GM12878 (cell line): Measurements from ENCODE around the gene RPRD2. TPM values are rescaled to one million over a fixed set of nuclear protein-coding genes. Genes with fewer than 3 reads are reported as not detected.

Source experiments
- ATAC-seq: fragments of 200-7000 bp; cut with Tn5 transposase; 3 replicates; pipeline ENCODE4 v1.9.1; 2020; ENCODE audit warnings: mild to moderate bottlenecking, moderate library complexity
- BruUV-seq: library from RNA; stranded (reverse); fragments of 400-500 nt; replicated peaks from 2 replicates; lab custom pipeline; 2021; lab: Mats Ljungman, UMichigan
- CTCF ChIA-PET: fragments of 300-600 bp; sonication (Branson Sonifier 250); formaldehyde crosslinking; extraction: SDS; loops from one replicate; lab custom pipeline; 2021; ENCODE audit warnings: inconsistent platforms; lab: Yijun Ruan, JAX
- POLR2A ChIA-PET: fragments of 350-600 bp; formaldehyde crosslinking; extraction: SDS; loops from one replicate; lab custom pipeline; 2021; ENCODE audit warnings: inconsistent platforms; lab: Charles Lee
- RAD21 ChIA-PET: fragments of 300-600 bp; sonication (Branson Sonifier 250); formaldehyde crosslinking; loops from one replicate; lab custom pipeline; 2023; ENCODE audit warnings: antibody characterized with exemption; ENCODE audit not compliant: unreplicated experiment; lab: Charles Lee
- SMC1A ChIA-PET: fragments of 300-600 bp; sonication (Branson Sonifier 250); formaldehyde crosslinking; loops from one replicate; lab custom pipeline; 2023; ENCODE audit not compliant: unreplicated experiment, uncharacterized antibody; lab: Charles Lee
- DNase-seq: peaks from one replicate; pipeline ENCODE4 v3.0.0-alpha.2; 2011; ENCODE audit warnings: low read depth, low spot score
- FAIRE-seq: peaks from 3 replicates; lab custom pipeline; 2011; peaks lifted over from hg19 to GRCh38; lab: Jason Lieb, UNC
- H2AFZ ChIP-seq: 2 replicates; pipeline ENCODE4 v1.6.0; 2011; ENCODE audit warnings: low read depth, low read length, control low read depth; ENCODE audit not compliant: control insufficient read depth
- H3K27ac ChIP-seq: 2 replicates; pipeline ENCODE4 v1.5.1; 2011; ENCODE audit warnings: control low read depth; ENCODE audit not compliant: control insufficient read depth, insufficient read depth
- H3K27me3 ChIP-seq, 2 experiments: replicated peaks in 1 of 2; 2 replicates each; pipeline versions ENCODE4 v1.6.0 to v1.6.1; 2011; ENCODE audit warnings: low read length in 1 of 2; ENCODE audit not compliant: control insufficient read depth in 2 of 2, insufficient read depth in 2 of 2
- H3K36me3 ChIP-seq, 2 experiments: 2 replicates each; pipeline ENCODE4 v1.5.1; 2011; ENCODE audit warnings: low read length in 1 of 2; ENCODE audit not compliant: control insufficient read depth in 2 of 2, insufficient read depth in 2 of 2
- H3K4me1 ChIP-seq: 2 replicates; pipeline ENCODE4 v1.6.1; 2011; ENCODE audit warnings: mild to moderate bottlenecking, low read length, moderate library complexity, mixed read lengths; ENCODE audit not compliant: control insufficient read depth, insufficient read depth
- H3K4me2 ChIP-seq: 2 replicates; pipeline ENCODE4 v1.6.0; 2011; ENCODE audit warnings: control low read depth; ENCODE audit not compliant: control insufficient read depth, insufficient read depth
- H3K4me3 ChIP-seq: fragments of 200-600 bp; sonication (generic); 2 replicates; pipeline ENCODE4 v1.5.1; 2016
- H3K79me2 ChIP-seq: 2 replicates; pipeline ENCODE4 v1.6.0; 2011; ENCODE audit warnings: low read length; ENCODE audit not compliant: control insufficient read depth, insufficient read depth
- H3K9ac ChIP-seq: 2 replicates; pipeline ENCODE4 v1.8.0; 2011; ENCODE audit warnings: low read length, control low read depth, mixed read lengths; ENCODE audit not compliant: control insufficient read depth, insufficient read depth
- H3K9me3 ChIP-seq: replicated peaks from 3 replicates; pipeline ENCODE4 v1.5.1; 2011; ENCODE audit warnings: mild to moderate bottlenecking, low read length; ENCODE audit not compliant: control insufficient read depth, insufficient read depth
- H4K20me1 ChIP-seq: 2 replicates; pipeline ENCODE4 v1.6.0; 2011; ENCODE audit not compliant: control insufficient read depth, insufficient read depth
- EP300 ChIP-seq, 2 experiments: fragments of 150-350 bp in 1 of 2; IDR thresholded peaks; 2 replicates each; pipeline ENCODE4 v1.6.1; 2011 to 2012; ENCODE audit warnings: low read depth in 2 of 2, low read length in 2 of 2, borderline replicate concordance in 1 of 2, improper control_type of control experiment in 1 of 2, inconsistent platforms in 1 of 2; ENCODE audit not compliant: control insufficient read depth in 1 of 2
- FOXM1 ChIP-seq: IDR thresholded peaks from 2 replicates; pipeline ENCODE4 v1.6.1; 2012; ENCODE audit warnings: low read depth, mild to moderate bottlenecking, inconsistent platforms, low read length, moderate library complexity
- KAT2A ChIP-seq: conservative IDR thresholded peaks from 2 replicates; pipeline ENCODE4 v1.6.1; 2011; ENCODE audit warnings: low read depth, low read length; ENCODE audit not compliant: control insufficient read depth
- KLF5 ChIP-seq: fragments of 450-650 bp; IDR thresholded peaks from 2 replicates; pipeline ENCODE4 v1.6.1; 2014; ENCODE audit warnings: mild to moderate bottlenecking; ENCODE audit not compliant: partially characterized antibody
- MTA2 ChIP-seq: fragments of 450-650 bp; IDR thresholded peaks from 2 replicates; pipeline ENCODE4 v1.6.1; 2016; ENCODE audit warnings: low read depth, mild to moderate bottlenecking, moderate library complexity
- NR2C2 ChIP-seq: IDR thresholded peaks from 2 replicates; pipeline ENCODE4 v1.6.1; 2011; ENCODE audit warnings: borderline replicate concordance, low read depth; ENCODE audit not compliant: control insufficient read depth, insufficient read length
- SIX5 ChIP-seq: IDR thresholded peaks from 2 replicates; pipeline ENCODE4 v1.6.1; 2011; ENCODE audit warnings: mild to moderate bottlenecking, low read depth, low read length, moderate library complexity; ENCODE audit not compliant: severe bottlenecking
- ZZZ3 ChIP-seq: IDR thresholded peaks from 2 replicates; pipeline ENCODE4 v1.6.1; 2011; ENCODE audit warnings: low read depth; ENCODE audit not compliant: control insufficient read depth, insufficient read length
- WGBS: methylation state at CpG from one replicate; pipeline ENCODE4 v1.1.6; 2016; ENCODE audit warnings: low lambda C conversion rate; ENCODE audit not compliant: insufficient replicate concordance, insufficient coverage; ENCODE audit errors: missing lambda C conversion rate; 5-methylcytosine and 5-hydroxymethylcytosine counted together
- in situ Hi-C: fragments of 300-500 bp; cut with MboI; formaldehyde crosslinking; loops from 9 replicates; pipeline ENCODE4 v1.14.3; 2018; ENCODE audit warnings: mixed read lengths
- intact Hi-C: fragments of 100-400 bp; cut with micrococcal nuclease; formaldehyde crosslinking; loops from one replicate; pipeline ENCODE4 v1.14.2; 2022; ENCODE audit not compliant: unreplicated experiment
- polyA plus RNA-seq, 11 experiments: library from polyadenylated mRNA; depleted of rRNA in 4 of 11; unstranded in 6 of 11; stranded (reverse) in 5 of 11; fragments of >200 nt; fragmentation: Nextera tagmentation in 4 of 11; fragmentation: Illumina TruSeq in 1 of 11; extraction: Ambion mirVana in 4 of 11; extraction: Trizol in 1 of 11; gene quantifications; 1 replicate in 1 of 11; 2 replicates in 10 of 11; pipeline versions ENCODE4 v1.2.1 to v1.2.3, GENCODE V29; 2011 to 2016; ENCODE audit warnings: inconsistent platforms in 2 of 11, missing spikeins in 2 of 11, low read depth in 1 of 11
- total RNA-seq, 4 experiments: library from RNA; depleted of rRNA in 3 of 4; stranded (reverse); fragments of >200 nt in 3 of 4; fragmentation: Illumina TruSeq in 1 of 4; extraction: Trizol in 1 of 4; gene quantifications; 2 replicates each; pipeline versions ENCODE4 v1.2.1 to v1.2.3, GENCODE V29; 2013 to 2021
- TF ChIP-seq, protein P1 (sequence below): fragments of 450-650 bp; formaldehyde crosslinking; IDR thresholded peaks from 2 replicates; pipeline ENCODE4 v1.4.0; 2022; ENCODE audit warnings: mild to moderate bottlenecking, moderate library complexity
- TF ChIP-seq, protein P2 (sequence below): IDR thresholded peaks from 2 replicates; pipeline ENCODE4 v1.6.1; 2011; ENCODE audit warnings: borderline replicate concordance, low read depth, mild to moderate bottlenecking, moderate library complexity, mixed read lengths, low read length; ENCODE audit not compliant: insufficient read depth; ENCODE audit errors: extremely low read length

RPRD2 gene
- total and polyA plus RNA-seq, 10 of the 15 experiments (the other 5 are each of a cell fraction or from before 2014, with no cell fraction given) = 1.9 to 24.8 (median 13.3) TPM

DNA sequence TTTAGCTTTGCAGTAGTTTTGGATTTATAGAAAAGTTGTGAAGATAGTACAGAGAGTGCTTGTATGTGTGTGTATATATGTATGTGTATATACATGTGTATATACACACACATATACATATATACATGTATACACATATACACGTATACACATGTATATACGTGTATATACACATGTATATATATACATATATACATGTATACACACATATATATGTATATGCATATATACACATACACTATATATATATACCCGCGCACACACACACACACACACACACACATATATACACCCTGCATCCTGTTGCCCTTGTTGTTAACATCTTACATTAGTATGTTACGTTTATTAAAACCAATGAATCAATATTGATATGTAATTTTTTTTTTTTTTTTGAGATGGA is 24.3 kb downstream of the RPRD2 start:
- Histone ChIP-seq H3K79me2 (peaks cover 59% of the 10 kb centered on the region), H3K4me3 (no peak overlapping the region), H3K27me3 (no peaks in the 10 kb centered on the region), H3K4me1 (peaks cover 10% of the 10 kb centered on the region), H3K9me3 (no peaks in the 10 kb centered on the region), H2AFZ (no peak overlapping the region)
- CTCF ChIA-PET = interaction anchor here (0.6 kb wide), 1 partner anchor 9 kb away, joined by 3 read pairs; no protein-coding TSS in a partner anchor
- intact Hi-C loops = no loop called here
- 84% methylated on average over 5 of the region's 5 CpGs for whole genome bisulfite sequencing
- RAD21 ChIA-PET = no interaction called here
- POLR2A ChIA-PET = interaction anchor here (0.9 kb wide), 1 partner anchor 11 kb away, joined by 3 read pairs; no protein-coding TSS in a partner anchor
- DNase-seq = no peak
- TF ChIP-seq MTA2 (no peak), NR2C2 (no peak), EP300 (IDR thresholded peaks at IDR 0.05; ENCODE audit: borderline replicate concordance in 1 of 2, control insufficient read depth in 1 of 2, low read depth in 2 of 2, low read length in 2 of 2) (no peak), KAT2A (no peak), SIX5 (no peak), KLF5 (no peak), FOXM1 (no peak), ZZZ3 (no peak)
- TF ChIP-seq, protein P1, sequence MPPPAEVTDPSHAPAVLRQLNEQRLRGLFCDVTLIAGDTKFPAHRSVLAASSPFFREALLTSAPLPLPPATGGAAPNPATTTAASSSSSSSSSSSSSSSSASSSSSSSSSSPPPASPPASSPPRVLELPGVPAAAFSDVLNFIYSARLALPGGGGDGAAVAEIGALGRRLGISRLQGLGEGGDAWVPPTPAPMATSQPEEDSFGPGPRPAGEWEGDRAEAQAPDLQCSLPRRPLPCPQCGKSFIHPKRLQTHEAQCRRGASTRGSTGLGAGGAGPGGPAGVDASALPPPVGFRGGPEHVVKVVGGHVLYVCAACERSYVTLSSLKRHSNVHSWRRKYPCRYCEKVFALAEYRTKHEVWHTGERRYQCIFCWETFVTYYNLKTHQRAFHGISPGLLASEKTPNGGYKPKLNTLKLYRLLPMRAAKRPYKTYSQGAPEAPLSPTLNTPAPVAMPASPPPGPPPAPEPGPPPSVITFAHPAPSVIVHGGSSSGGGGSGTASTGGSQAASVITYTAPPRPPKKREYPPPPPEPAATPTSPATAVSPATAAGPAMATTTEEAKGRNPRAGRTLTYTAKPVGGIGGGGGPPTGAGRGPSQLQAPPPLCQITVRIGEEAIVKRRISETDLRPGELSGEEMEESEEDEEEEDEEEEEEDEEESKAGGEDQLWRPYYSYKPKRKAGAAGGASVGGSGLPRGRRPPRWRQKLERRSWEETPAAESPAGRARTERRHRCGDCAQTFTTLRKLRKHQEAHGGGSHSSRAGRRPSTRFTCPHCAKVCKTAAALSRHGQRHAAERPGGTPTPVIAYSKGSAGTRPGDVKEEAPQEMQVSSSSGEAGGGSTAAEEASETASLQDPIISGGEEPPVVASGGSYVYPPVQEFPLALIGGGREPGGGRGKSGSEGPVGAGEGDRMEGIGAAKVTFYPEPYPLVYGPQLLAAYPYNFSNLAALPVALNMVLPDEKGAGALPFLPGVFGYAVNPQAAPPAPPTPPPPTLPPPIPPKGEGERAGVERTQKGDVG (CRISPR knock-in tag) = no peak
- TF ChIP-seq, protein P2, sequence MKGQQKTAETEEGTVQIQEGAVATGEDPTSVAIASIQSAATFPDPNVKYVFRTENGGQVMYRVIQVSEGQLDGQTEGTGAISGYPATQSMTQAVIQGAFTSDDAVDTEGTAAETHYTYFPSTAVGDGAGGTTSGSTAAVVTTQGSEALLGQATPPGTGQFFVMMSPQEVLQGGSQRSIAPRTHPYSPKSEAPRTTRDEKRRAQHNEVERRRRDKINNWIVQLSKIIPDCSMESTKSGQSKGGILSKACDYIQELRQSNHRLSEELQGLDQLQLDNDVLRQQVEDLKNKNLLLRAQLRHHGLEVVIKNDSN = no peak
- TF ChIP-seq, all 136 proteins: peak for 0
- H4K20me1 ChIP-seq = no peaks in the 10 kb centered on the region
- no peak for ATAC-seq
- no peak overlapping the region for H3K9ac ChIP-seq
- SMC1A ChIA-PET = interaction anchor here (1.5 kb wide), 1 partner anchor 17 kb away, joined by 5 read pairs; no protein-coding TSS in a partner anchor
- no TSS peak for BruUV-seq
- in situ Hi-C loops = no loop called here
- no peak overlapping the region for H3K27ac ChIP-seq
- peaks cover 0 to 2% of the 10 kb centered on the region in 2 experiments; a peak in 1 of 4 replicates for H3K36me3 ChIP-seq
- no peak overlapping the region for H3K4me2 ChIP-seq
- no peak for FAIRE-seq
